Upper lobe of left lung (tissue), 4 donors: ENCODE results near the gene USH1C.

Experiments
- CTCF ChIP-seq, 6 experiments: fragments of 450-650 bp in 4 of 6; fragments of 200-600 bp in 2 of 6; sonication (generic) in 2 of 6; IDR thresholded peaks; one replicate each; pipeline ENCODE4 v1.5.1; 2016 to 2019; ENCODE audit warnings: antibody characterized with exemption in 6 of 6
- EP300 ChIP-seq, 4 donors: sonication (generic); formaldehyde crosslinking; IDR thresholded peaks; one replicate each; pipeline ENCODE4 v1.5.1; 2017; ENCODE audit warnings: antibody characterized with exemption in 4 of 4, control low read depth in 2 of 4
- POLR2A ChIP-seq, 4 donors: fragments of 450-650 bp; IDR thresholded peaks; one replicate each; pipeline ENCODE4 v1.5.1; 2016 to 2017; ENCODE audit warnings: antibody characterized with exemption in 4 of 4, mild to moderate bottlenecking in 2 of 4
- POLR2AphosphoS5 ChIP-seq, 2 donors: sonication (generic); formaldehyde crosslinking; IDR thresholded peaks; one replicate each; pipeline ENCODE4 v1.5.1; 2017; ENCODE audit warnings: antibody characterized with exemption in 2 of 2

- no peak for TF ChIP-seq POLR2A (IDR thresholded peaks at IDR 0.05)
- no peak for TF ChIP-seq POLR2AphosphoS5 (IDR thresholded peaks at IDR 0.05)
- TF ChIP-seq CTCF (IDR thresholded peaks at IDR 0.05) = no peak
- TF ChIP-seq EP300 (IDR thresholded peaks at IDR 0.05) = no peak
These were observed 67.7 kb downstream of the USH1C start, which contains the start of gene ABCC8 for GRCh38 chr11:17476317-17477083.
